Stimulated activated CD4-positive, alpha-beta T cell treated with anti-CD3 and anti-CD28 coated beads, TNF-alpha, amount 100 ng/mL, for 1 hour (primary cell): ENCODE data around the gene CD7.

Source experiments
- DNase-seq, 3 donors: peaks; one replicate each; pipeline ENCODE4 v3.0.0-alpha.2; 2020; ENCODE audit warnings: low read depth in 3 of 3, low spot score in 1 of 3

CD7 gene

GRCh38 chr17:82281502-82282238, 35.7 kb downstream of the CD7 start:
- DNase-seq = no peak

- DNase-seq = no peak
Observed at GRCh38 chr17:82281076-82281475, 36.3 kb downstream of the CD7 start.

GRCh38 chr17:82280537-82280936, 36.9 kb downstream of the CD7 start:
- DNase-seq = no peak

DNA sequence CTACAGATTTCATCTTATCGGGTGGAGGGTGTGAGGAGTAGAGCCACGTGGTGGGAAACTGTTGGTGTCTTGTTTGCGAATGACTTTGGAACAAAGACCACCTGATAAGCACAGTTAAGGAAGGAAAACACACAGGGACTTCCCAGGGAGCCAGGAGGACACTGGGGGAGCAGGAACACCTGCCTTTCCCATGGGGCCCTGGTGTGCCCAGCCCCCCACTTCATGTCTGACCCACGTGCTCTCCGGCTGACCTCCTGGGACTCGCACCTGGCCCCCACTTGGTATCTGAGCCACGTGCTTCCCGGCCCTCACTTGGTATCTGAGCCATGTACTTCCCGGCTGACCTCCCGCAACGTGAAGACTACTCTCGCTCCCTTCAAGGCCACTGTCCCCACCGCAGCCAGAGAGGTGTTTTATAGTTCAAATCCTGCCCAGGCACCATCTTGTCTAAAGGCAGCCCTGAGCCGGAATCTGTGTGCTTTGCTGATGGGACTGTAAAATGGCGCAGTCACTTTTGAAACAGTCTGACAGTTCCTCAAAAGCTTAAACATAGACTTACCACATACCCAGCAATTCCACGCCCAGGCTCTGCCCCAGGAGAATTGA, 38.5 kb downstream of the CD7 start:
- DNase-seq = no peak

DNA sequence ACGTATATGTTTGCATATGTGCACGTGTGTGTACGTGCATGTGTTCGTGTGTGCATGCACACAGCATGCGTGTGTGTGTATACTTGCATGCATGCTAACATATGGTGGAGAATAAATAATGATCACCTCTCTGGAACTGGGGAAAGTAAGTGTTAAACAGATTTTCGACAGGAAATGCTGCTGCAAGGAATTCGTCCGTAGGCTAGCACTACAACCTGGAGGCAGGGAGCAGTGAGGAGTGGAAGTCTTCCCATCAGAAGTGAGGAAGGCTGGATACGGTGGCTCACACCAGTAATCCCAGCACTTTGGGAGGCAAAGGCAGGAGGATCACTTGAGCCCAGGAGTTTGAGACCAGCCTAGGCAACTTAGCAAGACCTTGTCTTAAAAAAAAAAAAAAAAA, 39.1 kb downstream of the CD7 start:
- no peak for DNase-seq

GRCh38 chr17:82277851-82278250, 39.6 kb downstream of the CD7 start:
- no peak for DNase-seq

DNA sequence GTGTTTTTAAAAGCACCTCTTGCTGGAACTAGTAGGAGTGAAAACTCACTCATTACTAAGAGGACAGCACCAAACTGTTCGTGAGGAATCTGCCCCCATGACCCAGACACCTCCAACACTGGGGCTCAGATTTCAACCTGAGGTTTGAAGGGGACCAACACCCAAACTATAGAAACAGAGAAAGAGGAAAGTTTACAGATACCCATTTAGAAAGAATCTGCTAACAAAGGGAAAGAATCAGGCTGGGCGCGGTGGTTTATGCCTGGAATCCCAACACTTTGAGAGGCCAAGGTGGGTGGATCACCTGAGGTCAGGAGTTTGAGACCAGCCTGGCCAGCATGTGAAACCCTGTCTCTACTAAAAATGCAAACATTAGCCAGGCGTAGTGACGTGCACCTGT, 40.5 kb downstream of the CD7 start:
- no peak for DNase-seq

DNA sequence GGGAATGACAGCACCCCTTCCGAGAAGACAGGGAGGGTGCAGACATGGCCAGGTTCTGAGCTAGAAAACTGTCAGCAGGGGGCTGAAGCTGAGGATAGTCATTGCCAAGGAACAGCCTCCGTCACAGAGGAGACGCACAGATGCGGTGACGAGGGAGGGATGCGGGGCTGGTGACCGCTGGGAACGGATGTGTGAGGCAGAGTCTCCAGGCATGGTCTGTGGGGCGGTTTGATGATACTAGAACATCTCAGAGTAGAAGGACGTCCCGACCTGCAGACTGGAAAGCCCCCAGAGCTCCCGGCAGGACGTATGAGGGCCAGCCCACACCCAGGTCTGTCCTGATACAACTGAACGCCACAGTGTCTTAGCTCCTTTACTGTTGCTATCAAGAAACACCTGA, 42.1 kb downstream of the CD7 start:
- DNase-seq = no peak

DNA sequence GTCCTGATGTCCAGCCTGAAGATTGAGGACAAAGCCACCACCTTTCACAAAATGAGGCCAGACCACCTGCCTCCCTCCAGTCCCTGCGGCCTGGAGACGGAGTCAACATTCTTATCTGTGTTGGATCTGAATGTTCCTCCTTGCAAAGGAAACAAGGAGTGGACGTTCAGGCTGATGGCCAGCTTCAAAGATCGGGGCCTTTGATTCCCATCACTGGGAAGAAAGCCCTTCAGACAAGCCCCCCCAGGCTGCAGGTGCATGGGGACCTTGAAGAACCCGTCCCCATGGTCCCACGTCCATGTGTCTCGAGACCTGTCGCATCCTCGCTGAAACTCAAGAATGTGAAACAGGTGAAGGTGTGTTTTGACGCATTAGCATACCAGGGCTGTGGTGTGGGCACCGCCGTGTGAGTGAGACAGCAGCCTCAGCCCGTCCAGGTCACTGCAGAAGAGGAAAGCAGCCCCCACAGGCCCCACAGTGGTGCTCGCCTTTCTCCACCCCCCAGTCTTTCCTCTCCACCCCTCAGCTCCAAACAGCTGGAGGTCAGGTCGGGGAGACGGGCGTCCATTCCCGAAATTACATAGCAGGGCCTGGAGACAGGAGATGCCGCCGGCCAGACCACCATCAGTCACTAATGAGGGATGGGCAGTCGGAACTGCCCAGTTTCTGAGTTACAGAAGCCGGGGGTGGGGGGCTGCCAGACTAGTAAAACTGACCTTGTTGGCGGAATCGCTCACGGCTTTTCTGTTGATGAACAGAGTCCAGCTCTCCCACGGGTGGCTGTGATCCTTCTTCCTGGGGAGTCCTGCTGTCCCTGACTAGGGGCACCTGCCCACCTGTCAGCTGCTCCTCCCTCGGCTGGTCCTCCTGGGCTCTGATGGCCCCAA, 43.0 kb downstream of the CD7 start:
- DNase-seq = no peak

- DNase-seq = peak; percentile 74 to 93 (median 81)
Observed at GRCh38 chr17:82273327-82274133, 43.9 kb downstream of the CD7 start, which contains the start of gene CSNK1D. TSS of gene CSNK1D (minus strand) at chr17:82273700. CDS start at chr17:82273381, 319 bp downstream.

- peak in 1 of 3 donors; percentile 18 for DNase-seq
Observed at GRCh38 chr17:82272495-82273326, 44.7 kb downstream of the CD7 start.

DNA sequence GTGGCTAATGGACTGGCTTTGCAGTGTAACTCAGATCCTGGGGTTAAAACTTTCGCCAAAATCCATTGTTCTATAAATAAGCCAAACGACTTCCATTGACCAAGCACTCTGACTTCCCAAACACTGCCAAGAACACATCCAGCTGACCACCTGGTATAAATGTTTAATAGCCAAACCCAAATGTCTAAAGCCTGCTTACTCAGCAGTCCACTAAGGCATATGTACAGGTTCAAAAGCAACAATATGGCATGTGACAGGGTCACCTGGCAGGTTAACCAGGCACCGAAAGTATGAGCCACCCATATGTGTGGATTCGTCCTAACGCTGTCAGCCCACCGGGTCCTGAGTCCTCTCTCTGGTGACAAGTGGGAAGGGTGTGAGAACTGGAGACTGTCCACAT, 46.0 kb downstream of the CD7 start:
- no peak for DNase-seq

GRCh38 chr17:82270651-82271050, 46.8 kb downstream of the CD7 start:
- no peak for DNase-seq

- DNase-seq = no peak
Observed at GRCh38 chr17:82269882-82270500, 47.4 kb downstream of the CD7 start.

GRCh38 chr17:82269138-82269881, 48.1 kb downstream of the CD7 start:
- no peak for DNase-seq

- no peak for DNase-seq
Observed at GRCh38 chr17:82267575-82268379, 49.6 kb downstream of the CD7 start.

GRCh38 chr17:82266142-82266541, 51.3 kb downstream of the CD7 start:
- no peak for DNase-seq
